GM19025 (cell line): ENCODE measurements around the gene PCDHGA1.

Source experiments
- ATAC-seq: cut with Tn5 transposase; IDR thresholded peaks from one replicate; pipeline ENCODE4 v1.9.1; 2021; ENCODE audit warnings: mild to moderate bottlenecking, low read depth, moderate library complexity; ENCODE audit not compliant: unreplicated experiment

Gene PCDHGA1

DNA sequence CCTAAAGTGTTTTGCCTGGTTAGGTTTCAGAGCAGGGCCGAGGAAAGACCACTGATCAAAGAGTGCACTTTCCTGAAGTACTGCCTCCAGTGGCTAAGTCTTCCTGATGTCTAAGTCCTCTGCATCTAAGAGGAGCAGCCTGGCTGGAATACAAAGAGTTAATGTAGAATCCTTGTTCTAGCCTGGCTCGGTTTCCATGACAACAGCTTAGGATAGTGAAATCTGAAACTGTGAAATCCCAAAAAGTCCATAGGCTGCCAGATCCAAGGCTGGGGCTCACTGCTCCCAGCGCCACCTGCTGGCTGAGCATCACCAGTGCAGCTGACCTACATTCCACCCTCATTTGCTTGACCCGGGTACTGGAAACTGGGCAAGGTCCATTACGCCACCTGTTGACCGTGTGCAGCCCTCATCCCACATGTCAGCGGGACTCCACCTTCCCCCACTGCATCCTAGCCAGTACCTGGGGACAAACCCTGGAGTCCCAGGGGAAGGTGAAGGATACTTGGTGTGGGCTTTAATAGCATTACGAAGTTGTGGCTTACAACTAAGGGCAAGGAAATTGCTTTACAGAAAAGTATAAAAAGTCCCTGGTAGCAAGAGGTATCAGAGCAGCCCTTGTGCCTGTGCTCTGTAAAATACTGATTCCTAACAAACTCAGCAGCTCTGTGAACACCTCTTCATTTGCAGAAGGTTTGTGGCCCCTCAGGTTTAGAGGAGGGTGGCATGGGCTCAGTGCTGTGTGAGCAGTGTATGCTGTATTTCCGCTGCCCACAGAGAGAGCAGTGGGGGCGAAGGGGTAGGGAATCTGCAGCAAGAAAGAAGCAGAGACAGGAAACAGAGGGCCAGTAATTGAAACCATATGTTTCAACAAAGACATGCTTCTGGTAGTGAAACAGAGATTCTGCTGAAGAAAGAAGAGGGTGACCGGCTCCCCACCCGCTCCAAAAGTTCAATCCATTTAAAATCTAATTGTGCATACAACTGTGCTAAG is 194.6 kb downstream of the PCDHGA1 start:
- peak; percentile 74 for ATAC-seq

DNA sequence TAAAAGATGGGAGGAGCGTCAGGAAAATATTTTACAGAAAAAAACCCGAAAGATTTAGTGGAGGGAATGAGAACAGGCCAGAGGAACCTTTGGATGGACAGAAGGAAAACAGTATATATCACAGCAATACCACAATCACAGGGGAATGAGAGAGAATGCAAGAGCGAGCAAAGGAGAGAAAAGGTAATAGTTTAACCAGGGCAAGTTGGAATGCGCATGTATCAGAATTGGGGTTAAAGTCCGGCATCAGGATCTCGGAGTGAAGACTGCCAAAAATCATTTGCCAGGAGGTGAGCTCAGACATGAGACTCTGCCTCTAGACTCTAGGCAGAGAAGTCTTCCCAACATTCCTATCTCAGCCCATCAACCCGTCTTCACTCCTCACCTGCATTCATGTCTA is 195.3 kb downstream of the PCDHGA1 start:
- no peak for ATAC-seq

DNA sequence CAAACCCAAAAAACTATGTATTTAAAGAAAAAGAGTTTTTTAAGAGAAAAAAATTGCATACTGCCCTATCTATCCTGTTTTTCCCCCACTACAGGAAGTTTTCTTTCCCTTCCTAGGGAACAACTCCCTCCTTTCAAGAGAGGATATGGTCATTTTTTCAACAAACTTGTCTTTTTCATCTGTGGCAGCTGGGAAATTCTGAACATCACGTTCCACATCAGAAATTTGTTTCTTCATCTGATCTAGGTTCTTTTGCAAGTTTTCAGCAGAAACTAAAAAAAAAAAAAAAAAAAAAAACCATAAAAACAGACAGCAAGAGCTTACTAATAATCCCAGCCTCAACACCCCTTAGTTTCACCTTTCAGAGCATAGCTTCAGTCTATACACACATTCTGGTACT is 197.1 kb downstream of the PCDHGA1 start:
- ATAC-seq = no peak

DNA sequence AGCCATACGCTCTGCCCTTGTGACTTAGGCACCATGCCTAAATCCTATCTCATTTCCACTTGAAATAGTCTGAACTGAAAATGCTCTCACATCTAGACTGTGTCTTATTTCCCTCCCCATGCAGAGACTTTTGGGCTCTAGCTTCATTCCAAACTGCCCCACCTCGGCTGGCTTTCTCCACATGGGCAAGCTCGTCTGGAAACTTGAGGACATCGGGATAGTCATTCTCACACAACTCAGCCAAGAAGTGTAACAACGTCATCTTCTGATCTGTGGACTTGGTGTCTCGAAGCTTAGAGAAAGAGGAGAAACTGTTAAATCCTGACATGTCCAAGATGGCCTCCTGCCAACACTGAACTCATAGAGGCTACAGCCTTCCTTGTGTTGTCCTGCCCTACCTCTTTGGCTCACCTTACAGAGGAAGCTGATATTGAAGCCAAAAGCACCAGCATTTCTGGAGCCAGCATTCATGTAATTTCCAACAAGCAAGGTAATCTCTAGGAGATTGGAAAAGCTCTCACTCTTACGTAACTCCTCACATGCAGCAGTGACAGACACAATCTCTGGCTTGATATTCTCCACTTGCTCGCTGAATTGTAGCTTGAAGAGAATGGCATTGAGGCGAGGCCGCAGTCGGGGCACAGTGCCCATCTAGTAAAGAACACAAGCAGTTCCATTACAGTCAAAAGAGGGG is 198.1 kb downstream of the PCDHGA1 start:
- no peak for ATAC-seq

GRCh38 chr5:141529002-141529401 is 198.7 kb downstream of the PCDHGA1 start:
- ATAC-seq = peak; percentile 41

GRCh38 chr5:141529873-141530272 is 199.6 kb downstream of the PCDHGA1 start:
- ATAC-seq = no peak

DNA sequence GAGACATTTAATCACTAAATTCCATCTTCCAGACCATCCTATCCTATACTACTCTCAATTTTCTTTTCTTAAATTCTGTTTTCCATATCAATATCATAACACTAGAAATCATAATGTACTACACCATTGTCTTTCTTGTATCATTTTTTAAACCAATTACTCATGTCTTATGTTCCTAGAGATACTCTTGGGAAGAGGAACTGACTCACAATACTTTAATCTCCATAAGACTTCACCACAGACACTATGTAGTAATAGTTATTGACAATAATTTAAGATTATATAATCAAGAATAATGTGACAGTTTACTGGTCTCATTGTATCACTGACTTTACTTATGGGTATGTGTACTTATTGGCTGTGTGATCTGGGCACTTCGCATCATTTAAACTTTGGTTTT is 202.4 kb downstream of the PCDHGA1 start:
- ATAC-seq = no peak

GRCh38 chr5:141533897-141534296 is 203.6 kb downstream of the PCDHGA1 start:
- no peak for ATAC-seq

DNA sequence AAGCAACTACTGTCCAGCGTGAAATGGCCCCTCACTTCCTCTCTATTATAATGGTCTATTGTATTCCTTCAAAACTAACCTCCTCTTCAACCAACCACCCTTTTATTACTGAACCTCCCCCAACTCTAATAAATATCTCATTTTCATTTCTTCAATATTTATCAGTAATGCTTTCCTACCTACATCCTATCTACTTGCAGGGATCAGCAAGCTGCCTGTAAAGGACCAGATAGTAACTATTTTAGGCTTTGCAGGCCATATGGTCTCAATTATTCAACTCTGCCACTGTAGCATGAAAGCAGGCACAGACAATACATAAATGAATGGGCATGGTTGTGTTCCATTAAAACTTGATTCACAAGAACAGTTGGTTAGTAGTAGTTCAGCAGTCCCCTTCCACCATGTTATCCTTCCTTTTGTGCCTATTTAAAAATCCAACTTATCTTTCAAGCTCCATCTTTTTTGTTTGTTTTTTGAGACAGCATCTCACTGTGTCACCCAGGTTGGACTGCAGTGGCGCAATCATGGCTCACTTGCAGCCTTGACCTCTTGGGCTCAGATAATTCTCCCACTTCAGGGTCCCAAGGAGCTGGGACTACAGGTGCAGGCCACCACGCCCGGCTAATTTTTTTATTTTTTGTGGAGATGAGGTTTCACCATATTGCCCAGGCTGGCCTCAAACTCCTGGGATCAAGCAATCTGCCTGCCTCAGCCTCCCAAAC is 204.3 kb downstream of the PCDHGA1 start:
- ATAC-seq = no peak

GRCh38 chr5:141543053-141543452 is 212.7 kb downstream of the PCDHGA1 start:
- no peak for ATAC-seq

GRCh38 chr5:141547488-141547887 is 217.2 kb downstream of the PCDHGA1 start:
- no peak for ATAC-seq

DNA sequence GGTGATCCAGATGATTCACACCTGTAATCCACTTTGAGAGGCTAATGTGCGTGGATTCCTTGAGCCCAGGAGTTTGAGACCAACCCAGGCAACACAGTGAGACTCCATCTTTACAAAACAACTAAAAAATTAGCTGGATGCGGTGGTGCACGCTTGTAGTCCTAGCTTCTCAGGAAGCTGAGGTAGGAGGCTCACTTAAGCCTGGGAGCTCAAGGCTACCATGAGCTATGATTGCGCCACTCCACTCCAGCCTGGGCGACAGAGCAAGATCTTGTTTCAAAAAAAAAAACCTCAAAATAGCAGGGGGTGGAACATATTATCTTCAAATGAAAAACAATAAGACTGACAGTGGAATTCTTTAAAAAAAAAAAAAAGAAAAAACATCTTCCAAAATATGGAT is 217.6 kb downstream of the PCDHGA1 start:
- no peak for ATAC-seq

DNA sequence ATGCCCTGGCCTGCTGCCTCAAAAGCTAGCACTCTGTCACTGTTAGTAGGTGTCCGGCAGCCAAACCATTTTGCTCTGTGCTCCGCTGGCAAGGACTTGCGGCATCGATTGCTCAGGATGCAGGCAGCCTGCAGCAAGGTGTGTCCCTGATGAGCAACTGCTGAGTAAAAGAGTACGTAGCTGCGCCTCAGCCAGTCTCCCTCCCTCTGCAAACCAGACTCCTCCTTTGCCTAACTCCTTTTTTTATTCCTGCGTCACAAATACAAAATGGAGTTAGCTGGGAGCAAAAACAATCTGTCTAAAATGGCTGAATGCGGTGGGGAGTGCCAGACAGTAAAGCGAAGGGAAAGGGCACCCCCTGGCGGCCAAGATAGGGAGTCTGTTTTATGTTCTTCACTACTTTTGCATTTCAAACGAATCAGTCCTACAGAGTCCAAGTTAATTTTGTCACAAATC is 227.4 kb downstream of the PCDHGA1 start:
- no peak for ATAC-seq

GRCh38 chr5:141558150-141558549 is 227.8 kb downstream of the PCDHGA1 start:
- no peak for ATAC-seq

DNA sequence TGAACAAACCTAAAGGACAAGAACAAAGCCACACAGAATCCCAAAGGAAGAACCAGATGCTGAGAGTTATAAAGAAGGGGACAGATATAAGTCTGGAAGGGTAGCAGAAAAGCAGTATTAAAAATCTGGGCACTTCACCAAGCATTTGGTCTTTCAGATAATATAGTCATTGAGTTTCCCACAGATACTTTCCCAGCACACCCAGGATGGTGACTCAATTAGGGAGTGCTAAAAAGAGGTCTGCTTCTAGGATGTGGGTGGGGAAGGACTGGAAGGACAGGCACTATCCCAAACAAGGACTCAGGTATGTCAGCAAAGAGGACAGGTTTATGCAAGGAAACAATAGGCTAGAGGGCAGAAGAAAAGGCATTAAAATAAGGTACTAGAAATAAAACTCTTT is 229.1 kb downstream of the PCDHGA1 start:
- no peak for ATAC-seq

DNA sequence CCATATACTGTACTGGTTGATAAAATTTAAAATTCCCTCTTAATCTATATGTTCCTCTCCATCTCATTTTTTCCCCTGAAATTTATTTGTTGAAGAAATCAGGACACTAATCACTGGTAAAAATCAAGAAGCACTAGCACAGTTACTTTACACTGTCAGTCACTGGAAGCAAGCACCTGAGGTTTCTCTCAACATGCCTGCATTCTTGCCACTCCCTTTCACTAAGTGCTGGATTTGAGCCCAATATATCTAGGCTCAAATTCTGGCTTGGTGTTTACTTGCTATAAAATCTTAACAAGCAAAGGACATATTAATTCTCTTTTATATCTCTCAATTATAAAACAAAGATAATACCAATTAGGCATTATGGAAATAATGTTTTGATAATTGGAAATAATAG is 229.8 kb downstream of the PCDHGA1 start:
- no peak for ATAC-seq

- ATAC-seq = no peak
Measured at GRCh38 chr5:141560725-141561483, 230.6 kb downstream of the PCDHGA1 start.
